22Rv1 (cell line): ENCODE measurements around the gene PTPRM.

Experiments used
- CTCF ChIP-seq: fragments of 450-650 bp; IDR thresholded peaks from 2 replicates; pipeline ENCODE4 v1.5.1; 2017; ENCODE audit warnings: mild to moderate bottlenecking
- ZFX ChIP-seq: fragments of 450-650 bp; IDR thresholded peaks from 2 replicates; pipeline ENCODE4 v1.6.1; 2017; ENCODE audit warnings: antibody characterized with exemption, borderline replicate concordance

- no peak for TF ChIP-seq CTCF
- TF ChIP-seq ZFX = no peak
Observed at GRCh38 chr18:7696780-7697179, 129.7 kb downstream of the PTPRM start.
